ENCODE results near the gene ZNF654.
A peak's percentile ranks its signal among the peaks of the same experiment; 100 is the strongest.

Gene ZNF654

DNA sequence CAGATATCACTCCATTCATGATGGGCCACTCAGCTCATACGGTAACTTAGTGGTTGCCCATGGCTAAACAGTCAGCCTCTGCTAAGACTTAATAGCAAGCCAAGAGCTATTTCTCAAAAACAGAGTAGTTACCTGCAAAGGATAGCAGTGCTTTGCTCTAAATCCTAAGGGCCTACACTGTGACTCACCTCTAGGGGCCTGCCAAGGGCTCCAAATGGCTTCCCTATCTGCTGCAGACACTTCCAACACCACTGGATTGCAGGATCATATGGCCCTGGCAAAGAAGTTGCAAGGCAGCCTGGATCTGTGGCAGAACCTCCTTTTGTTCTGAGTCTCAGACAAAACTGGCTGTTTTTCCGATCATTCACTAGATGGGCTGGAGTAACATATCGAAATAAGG is 18.1 kb upstream of the ZNF654 start:
- no peak overlapping the region for H3K27ac Mint-ChIP-seq
- no peak overlapping the region for H3K4me3 Mint-ChIP-seq
- H3K27me3 Mint-ChIP-seq, result no peaks in the 10 kb centered on the region
- H3K4me1 Mint-ChIP-seq, result peaks cover 13% of the 10 kb centered on the region
- H3K9me3 Mint-ChIP-seq, result no peaks in the 10 kb centered on the region
- H3K36me3 Mint-ChIP-seq, result no peaks in the 10 kb centered on the region

GRCh38 chr3:88044411-88044810 is 14.6 kb upstream of the ZNF654 start:
- Mint-ChIP-seq H3K27me3 (no peaks in the 10 kb centered on the region), H3K9me3 (no peaks in the 10 kb centered on the region), H3K36me3 (no peaks in the 10 kb centered on the region), H3K27ac (peak overlapping the region; percentile 90), H3K4me1 (peaks cover 20% of the 10 kb centered on the region), H3K4me3 (no peak overlapping the region)

DNA sequence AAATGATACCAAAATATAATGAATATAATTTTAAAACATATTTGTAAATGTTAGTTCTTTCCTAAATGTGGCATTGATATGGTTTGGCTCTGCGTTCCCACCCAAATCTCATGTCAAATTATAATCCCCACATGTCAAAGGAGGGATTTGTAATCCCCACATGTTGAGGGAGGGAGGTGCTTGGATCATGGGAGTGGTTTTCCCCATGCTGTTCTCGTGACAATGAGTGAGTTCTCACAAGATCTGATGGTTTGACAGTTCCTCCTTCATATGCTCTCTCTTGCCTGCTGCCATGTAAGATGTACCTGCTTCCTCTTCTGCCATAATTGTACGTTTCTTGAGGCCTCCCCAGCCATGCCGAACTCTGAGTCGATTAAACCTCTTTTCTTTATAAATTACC is 12.3 kb upstream of the ZNF654 start:
- H3K27me3 Mint-ChIP-seq, result no peaks in the 10 kb centered on the region
- no peaks in the 10 kb centered on the region for H3K9me3 Mint-ChIP-seq
- peaks cover 24% of the 10 kb centered on the region for H3K4me1 Mint-ChIP-seq
- H3K4me3 Mint-ChIP-seq, result no peak overlapping the region
- no peaks in the 10 kb centered on the region for H3K36me3 Mint-ChIP-seq
- no peak overlapping the region for H3K27ac Mint-ChIP-seq

GRCh38 chr3:88057630-88058305 is 1.3 kb upstream of the ZNF654 start:
- Mint-ChIP-seq H3K9me3 (no peaks in the 10 kb centered on the region), H3K36me3 (peaks cover 22% of the 10 kb centered on the region), H3K27ac (peak overlapping the region; percentile 95), H3K27me3 (no peaks in the 10 kb centered on the region), H3K4me1 (peaks cover 58% of the 10 kb centered on the region), H3K4me3 (peak overlapping the region; percentile 98)

DNA sequence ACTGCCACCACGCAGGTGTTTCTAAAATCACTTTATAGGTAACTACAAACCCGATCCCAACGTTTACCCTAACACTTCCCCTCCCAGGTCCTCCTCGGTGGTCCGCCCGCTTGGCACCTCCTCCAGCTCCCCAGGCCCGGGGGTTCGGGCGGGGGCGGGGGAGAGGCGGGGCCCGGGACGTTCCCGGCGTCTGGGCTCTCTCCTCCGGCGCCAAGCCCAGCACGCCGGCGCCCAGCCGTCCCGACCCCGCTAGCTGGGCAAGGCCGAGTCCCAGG is 812 bp upstream of the ZNF654 start:
- peak overlapping the region; percentile 98 for H3K4me3 Mint-ChIP-seq
- no peaks in the 10 kb centered on the region for H3K27me3 Mint-ChIP-seq
- H3K36me3 Mint-ChIP-seq, result peaks cover 22% of the 10 kb centered on the region
- H3K27ac Mint-ChIP-seq, result peak overlapping the region; percentile 97
- peaks cover 62% of the 10 kb centered on the region for H3K4me1 Mint-ChIP-seq
- no peaks in the 10 kb centered on the region for H3K9me3 Mint-ChIP-seq

DNA sequence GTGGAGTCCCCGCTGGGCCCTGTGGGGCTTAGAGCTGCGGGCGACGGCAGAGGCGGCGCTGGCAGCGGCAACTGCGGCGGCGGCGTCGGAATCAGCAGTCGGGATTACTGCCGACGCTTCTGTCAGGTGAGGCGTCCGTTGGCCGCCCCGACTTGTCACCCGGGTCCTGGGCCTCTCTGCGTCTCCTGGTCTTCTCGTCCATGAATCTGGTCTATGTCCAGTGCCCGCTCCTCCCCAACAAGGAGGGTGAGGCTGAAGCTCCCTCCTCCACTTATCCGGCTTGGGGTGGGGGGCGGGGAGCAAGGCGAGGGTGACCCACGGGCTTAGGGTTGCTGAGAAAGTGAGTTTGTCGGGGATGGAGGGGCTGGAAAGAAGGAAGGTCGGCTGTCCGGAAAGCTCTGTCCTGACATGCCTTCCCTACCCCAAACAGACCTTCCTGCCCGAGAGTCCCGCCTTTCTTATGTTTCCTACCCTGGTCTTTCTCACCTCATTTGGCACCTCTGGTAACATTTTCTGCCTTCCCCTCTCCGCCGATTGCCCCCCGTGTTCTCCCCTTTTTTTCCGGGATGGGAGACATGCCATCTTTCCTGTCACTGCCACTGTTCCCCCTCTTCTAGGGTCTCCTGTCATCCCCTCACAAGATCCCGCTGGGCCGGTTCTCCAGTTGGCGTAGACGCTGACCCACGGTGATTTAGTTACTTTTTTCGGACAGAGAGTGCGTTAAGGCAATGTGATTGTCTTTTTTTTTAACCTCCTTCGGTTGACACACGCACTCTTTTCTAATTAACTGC is 520 bp downstream of the ZNF654 start:
- peaks cover 20% of the 10 kb centered on the region for H3K36me3 Mint-ChIP-seq
- H3K4me3 Mint-ChIP-seq, result peak overlapping the region; percentile 98
- H3K9me3 Mint-ChIP-seq, result no peaks in the 10 kb centered on the region
- H3K27ac Mint-ChIP-seq, result peak overlapping the region; percentile 96
- H3K4me1 Mint-ChIP-seq, result peaks cover 67% of the 10 kb centered on the region
- H3K27me3 Mint-ChIP-seq, result no peaks in the 10 kb centered on the region

- peak overlapping the region; percentile 69 for H3K4me3 Mint-ChIP-seq
- H3K4me1 Mint-ChIP-seq, result peaks cover 55% of the 10 kb centered on the region
Measured at GRCh38 chr3:88061746-88062145, 2.7 kb downstream of the ZNF654 start.

GRCh38 chr3:88075072-88075471 is 16.0 kb downstream of the ZNF654 start:
- Mint-ChIP-seq H3K9me3 (no peaks in the 10 kb centered on the region), H3K27ac (no peak overlapping the region), H3K4me3 (no peak overlapping the region), H3K4me1 (peaks cover 76% of the 10 kb centered on the region), H3K36me3 (peaks cover 8% of the 10 kb centered on the region), H3K27me3 (no peaks in the 10 kb centered on the region)

More at GRCh38 chr3:88061746-88062145, 2.7 kb downstream of the ZNF654 start:
- H3K9me3 Mint-ChIP-seq, result no peaks in the 10 kb centered on the region
- no peaks in the 10 kb centered on the region for H3K27me3 Mint-ChIP-seq
- peak overlapping the region; percentile 38 for H3K27ac Mint-ChIP-seq
- peaks cover 6% of the 10 kb centered on the region for H3K36me3 Mint-ChIP-seq

- peaks cover 76% of the 10 kb centered on the region for H3K4me1 Mint-ChIP-seq
- H3K27me3 Mint-ChIP-seq, result no peaks in the 10 kb centered on the region
- H3K9me3 Mint-ChIP-seq, result no peaks in the 10 kb centered on the region
- H3K36me3 Mint-ChIP-seq, result peaks cover 9% of the 10 kb centered on the region
- no peak overlapping the region for H3K27ac Mint-ChIP-seq
- H3K4me3 Mint-ChIP-seq, result no peak overlapping the region
Measured at GRCh38 chr3:88075497-88075896, 16.4 kb downstream of the ZNF654 start.

GRCh38 chr3:88076712-88077111 is 17.7 kb downstream of the ZNF654 start:
- H3K27me3 Mint-ChIP-seq, result no peaks in the 10 kb centered on the region
- no peak overlapping the region for H3K4me3 Mint-ChIP-seq
- H3K36me3 Mint-ChIP-seq, result peaks cover 12% of the 10 kb centered on the region
- no peaks in the 10 kb centered on the region for H3K9me3 Mint-ChIP-seq
- H3K27ac Mint-ChIP-seq, result peak overlapping the region; percentile 0
- H3K4me1 Mint-ChIP-seq, result peaks cover 83% of the 10 kb centered on the region

DNA sequence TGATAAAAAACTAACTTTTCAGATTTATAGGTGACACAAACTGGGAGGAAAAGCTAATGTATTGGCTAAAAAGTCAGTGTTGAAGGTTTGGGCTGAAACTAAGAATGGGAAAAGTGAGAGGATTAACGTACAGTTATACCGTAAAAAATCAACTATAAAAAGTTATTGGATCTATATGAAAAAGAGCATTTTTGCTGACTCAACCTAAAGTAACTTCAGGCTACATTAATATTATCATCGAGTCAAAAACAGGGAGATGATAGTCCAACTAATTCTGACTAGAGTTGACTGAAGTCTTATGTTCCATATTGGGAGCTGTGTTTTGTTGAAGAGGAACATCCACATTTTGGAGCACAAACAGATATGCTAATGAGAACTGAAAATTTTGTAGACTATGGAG is 19.9 kb downstream of the ZNF654 start:
- Mint-ChIP-seq H3K36me3 (peaks cover 5% of the 10 kb centered on the region), H3K9me3 (no peaks in the 10 kb centered on the region), H3K27ac (peak overlapping the region; percentile 11), H3K4me3 (no peak overlapping the region), H3K27me3 (no peaks in the 10 kb centered on the region), H3K4me1 (peaks cover 82% of the 10 kb centered on the region)

- H3K27me3 Mint-ChIP-seq, result no peaks in the 10 kb centered on the region
- no peak overlapping the region for H3K4me3 Mint-ChIP-seq
- H3K36me3 Mint-ChIP-seq, result peaks cover 11% of the 10 kb centered on the region
- H3K27ac Mint-ChIP-seq, result no peak overlapping the region
- H3K4me1 Mint-ChIP-seq, result peaks cover 62% of the 10 kb centered on the region
- H3K9me3 Mint-ChIP-seq, result no peaks in the 10 kb centered on the region
Measured at GRCh38 chr3:88082854-88083253, 23.8 kb downstream of the ZNF654 start.

DNA sequence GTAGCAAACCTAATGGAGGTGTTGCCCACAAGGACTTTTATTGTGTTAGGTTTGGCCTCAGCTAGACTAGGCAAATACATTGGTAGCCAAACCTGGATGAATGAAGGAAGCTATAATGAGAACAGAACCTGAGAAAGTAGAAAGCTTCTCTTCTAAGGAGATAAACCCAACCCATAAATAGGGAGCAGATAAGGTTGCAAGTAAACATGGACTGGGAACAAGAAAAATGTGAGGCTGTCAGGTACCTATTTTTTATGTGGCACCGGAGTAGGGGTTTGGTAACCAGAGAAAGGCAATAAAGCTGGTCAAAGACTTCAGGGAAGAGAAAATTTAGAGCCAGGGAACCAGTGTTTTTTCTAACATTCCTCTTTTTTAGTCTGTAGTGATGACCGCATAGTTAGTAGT is 25.0 kb downstream of the ZNF654 start:
- Mint-ChIP-seq H3K9me3 (no peaks in the 10 kb centered on the region), H3K4me3 (no peak overlapping the region), H3K4me1 (peaks cover 54% of the 10 kb centered on the region), H3K27me3 (no peaks in the 10 kb centered on the region), H3K27ac (no peak overlapping the region), H3K36me3 (peaks cover 14% of the 10 kb centered on the region)

- peaks cover 11% of the 10 kb centered on the region for H3K4me1 Mint-ChIP-seq
- no peak overlapping the region for H3K27ac Mint-ChIP-seq
- H3K27me3 Mint-ChIP-seq, result no peaks in the 10 kb centered on the region
- H3K4me3 Mint-ChIP-seq, result no peak overlapping the region
- H3K9me3 Mint-ChIP-seq, result no peaks in the 10 kb centered on the region
- peaks cover 42% of the 10 kb centered on the region for H3K36me3 Mint-ChIP-seq
Measured at GRCh38 chr3:88090681-88091080, 31.6 kb downstream of the ZNF654 start.

GRCh38 chr3:88092270-88092669 is 33.2 kb downstream of the ZNF654 start:
- Mint-ChIP-seq H3K4me3 (no peak overlapping the region), H3K9me3 (no peaks in the 10 kb centered on the region), H3K4me1 (peaks cover 14% of the 10 kb centered on the region), H3K27ac (no peak overlapping the region), H3K27me3 (no peaks in the 10 kb centered on the region), H3K36me3 (peaks cover 53% of the 10 kb centered on the region)

GRCh38 chr3:88093266-88093665 is 34.2 kb downstream of the ZNF654 start:
- H3K4me3 Mint-ChIP-seq, result no peak overlapping the region
- H3K27me3 Mint-ChIP-seq, result no peaks in the 10 kb centered on the region
- H3K4me1 Mint-ChIP-seq, result peaks cover 21% of the 10 kb centered on the region
- H3K9me3 Mint-ChIP-seq, result no peaks in the 10 kb centered on the region
- peaks cover 59% of the 10 kb centered on the region for H3K36me3 Mint-ChIP-seq
- H3K27ac Mint-ChIP-seq, result no peak overlapping the region

Measured in activated naive CD4-positive, alpha-beta T cell treated with anti-CD3 and anti-CD28 coated beads, Interleukin-2, amount 50 U/mL, for 24 hours (primary cell).